ENCODE measurements around the gene IL1R2. TPM values are rescaled to one million over a fixed set of nuclear protein-coding genes. Genes with fewer than 3 reads are reported as not detected.

Gene IL1R2
- polyA plus RNA-seq, 2 of the 4 experiments (the other 2 are of a cell fraction) = 0.83 to 1.7 TPM

GRCh38 chr2:102024410-102024809 lies 32.6 kb downstream of the IL1R2 start:
- FAIRE-seq (no peak), ATAC-seq (no peak), DNase-seq (ENCODE audit: low read depth in 1 of 2, low spot score in 1 of 2) (no peak)
- peaks cover 52% of the 10 kb centered on the region for H3K4me1 ChIP-seq
- POLR2A ChIA-PET = no interaction called here
- CTCF ChIA-PET = interaction anchor here (3.2 kb wide), 1 partner anchor 80 kb away, joined by 10 read pairs; no protein-coding TSS in a partner anchor
- no peak overlapping the region for H3K4me3 ChIP-seq
- peak overlapping the region; percentile 60 to 71 for H3K27ac ChIP-seq
- no peak for TF ChIP-seq GATA3 (IDR thresholded peaks at IDR 0.05; ENCODE audit: borderline replicate concordance)
- TF ChIP-seq, protein P1, sequence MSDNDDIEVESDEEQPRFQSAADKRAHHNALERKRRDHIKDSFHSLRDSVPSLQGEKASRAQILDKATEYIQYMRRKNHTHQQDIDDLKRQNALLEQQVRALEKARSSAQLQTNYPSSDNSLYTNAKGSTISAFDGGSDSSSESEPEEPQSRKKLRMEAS (IDR thresholded peaks at IDR 0.05) = no peak
- no peak for TF ChIP-seq HOXB13 (CRISPR knock-in tag; IDR thresholded peaks at IDR 0.05; ENCODE audit: low read depth)
- TF ChIP-seq, protein P2, sequence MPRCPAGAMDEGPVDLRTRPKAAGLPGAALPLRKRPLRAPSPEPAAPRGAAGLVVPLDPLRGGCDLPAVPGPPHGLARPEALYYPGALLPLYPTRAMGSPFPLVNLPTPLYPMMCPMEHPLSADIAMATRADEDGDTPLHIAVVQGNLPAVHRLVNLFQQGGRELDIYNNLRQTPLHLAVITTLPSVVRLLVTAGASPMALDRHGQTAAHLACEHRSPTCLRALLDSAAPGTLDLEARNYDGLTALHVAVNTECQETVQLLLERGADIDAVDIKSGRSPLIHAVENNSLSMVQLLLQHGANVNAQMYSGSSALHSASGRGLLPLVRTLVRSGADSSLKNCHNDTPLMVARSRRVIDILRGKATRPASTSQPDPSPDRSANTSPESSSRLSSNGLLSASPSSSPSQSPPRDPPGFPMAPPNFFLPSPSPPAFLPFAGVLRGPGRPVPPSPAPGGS (IDR thresholded peaks at IDR 0.05) = no peak
- 92% methylated on average over 12 of the region's 12 CpGs for WGBS (ENCODE audit: missing lambda C conversion rate)
- H3K9me3 ChIP-seq = no peaks in the 10 kb centered on the region
- peak overlapping the region; percentile 55; the same call in 1 of the 3 replicates for H3K4me2 ChIP-seq

DNA sequence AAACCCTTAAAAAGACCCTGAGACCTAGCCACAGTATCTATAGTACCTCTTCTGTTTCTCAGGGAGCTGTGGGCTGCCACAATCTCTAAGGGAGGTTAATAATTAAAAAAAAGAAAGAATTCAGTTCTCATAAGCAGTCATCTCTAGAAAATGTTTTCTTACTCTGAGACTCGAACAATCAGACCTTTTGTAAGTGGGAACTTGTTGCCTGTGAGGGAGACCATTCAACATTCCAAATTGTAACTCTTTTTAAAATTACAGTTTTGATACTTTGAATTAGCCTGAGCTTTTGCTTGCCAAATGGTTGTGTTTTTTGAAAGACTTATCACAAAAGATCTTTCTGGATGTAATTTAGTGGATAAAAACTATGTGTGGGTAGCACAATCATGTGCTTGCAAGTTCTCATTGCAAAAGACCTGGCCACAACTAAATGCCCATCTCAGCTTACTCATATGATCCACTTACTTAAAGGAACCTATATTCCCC lies 33.3 kb downstream of the IL1R2 start:
- 22% methylated on average over 1 of the region's 1 CpG for WGBS (ENCODE audit: missing lambda C conversion rate)
- POLR2A ChIA-PET = no interaction called here
- H3K4me1 ChIP-seq = peaks cover 52% of the 10 kb centered on the region
- H3K27ac ChIP-seq = peak overlapping the region; percentile 60 to 80
- FAIRE-seq (no peak), ATAC-seq (no peak), DNase-seq (ENCODE audit: low read depth in 1 of 2, low spot score in 1 of 2) (no peak)
- CTCF ChIA-PET = interaction anchor here (0.6 to 3.2 kb wide), 3 partner anchors 79 to 110 kb away, joined by 3 to 10 read pairs (median 3); no protein-coding TSS in a partner anchor
- no peaks in the 10 kb centered on the region for H3K9me3 ChIP-seq
- TF ChIP-seq MAFK (IDR thresholded peaks at IDR 0.05; ENCODE audit: partially characterized antibody) = no peak
- H3K4me2 ChIP-seq = peak overlapping the region; percentile 55
- H3K4me3 ChIP-seq = no peak overlapping the region

GRCh38 chr2:102025583-102026267 lies 34.0 kb downstream of the IL1R2 start:
- 83% methylated on average over 6 of the region's 6 CpGs for WGBS (ENCODE audit: missing lambda C conversion rate)
- no peak for DNase-seq (ENCODE audit: low read depth in 1 of 2, low spot score in 1 of 2)
- no peak for ATAC-seq
- no peak overlapping the region for H3K4me3 ChIP-seq
- H3K27ac ChIP-seq = peak overlapping the region; percentile 60 to 80
- POLR2A ChIA-PET = no interaction called here
- H3K4me2 ChIP-seq = no peak overlapping the region; the same call in 2 of the 3 replicates
- no peaks in the 10 kb centered on the region for H3K9me3 ChIP-seq
- TF ChIP-seq HDAC2 (IDR thresholded peaks at IDR 0.05) = no peak
- TF ChIP-seq RFX5 (IDR thresholded peaks at IDR 0.05) = no peak
- no peak for TF ChIP-seq HEYL (CRISPR knock-in tag; IDR thresholded peaks at IDR 0.05)
- TF ChIP-seq CBX8 (IDR thresholded peaks at IDR 0.05) = no peak
- no peak for TF ChIP-seq SMC3 (IDR thresholded peaks at IDR 0.05)
- TF ChIP-seq FOSL2 (IDR thresholded peaks at IDR 0.05) = no peak
- no peak for TF ChIP-seq FOSL2 (CRISPR knock-in tag; IDR thresholded peaks at IDR 0.05)
- TF ChIP-seq BHLHE40 (IDR thresholded peaks at IDR 0.05; ENCODE audit: low read depth, low read length) = no peak
- no peak for TF ChIP-seq ZFP36 (IDR thresholded peaks at IDR 0.05; ENCODE audit: borderline replicate concordance, partially characterized antibody)
- TF ChIP-seq NR3C1 (IDR thresholded peaks at IDR 0.05) = no peak
- no peak for TF ChIP-seq HOXB5 (CRISPR knock-in tag; IDR thresholded peaks at IDR 0.05)
- TF ChIP-seq HOXB13 (CRISPR knock-in tag; IDR thresholded peaks at IDR 0.05; ENCODE audit: low read depth) = no peak
- no peak for TF ChIP-seq KDM1A (IDR thresholded peaks at IDR 0.05; ENCODE audit: low read depth)
- CTCF ChIA-PET = interaction anchor here (1.1 to 3.2 kb wide), 4 partner anchors 13 to 99 kb away, joined by 3 to 10 read pairs (median 3); no protein-coding TSS in a partner anchor
- no peak for FAIRE-seq
- peaks cover 47% of the 10 kb centered on the region for H3K4me1 ChIP-seq

DNA sequence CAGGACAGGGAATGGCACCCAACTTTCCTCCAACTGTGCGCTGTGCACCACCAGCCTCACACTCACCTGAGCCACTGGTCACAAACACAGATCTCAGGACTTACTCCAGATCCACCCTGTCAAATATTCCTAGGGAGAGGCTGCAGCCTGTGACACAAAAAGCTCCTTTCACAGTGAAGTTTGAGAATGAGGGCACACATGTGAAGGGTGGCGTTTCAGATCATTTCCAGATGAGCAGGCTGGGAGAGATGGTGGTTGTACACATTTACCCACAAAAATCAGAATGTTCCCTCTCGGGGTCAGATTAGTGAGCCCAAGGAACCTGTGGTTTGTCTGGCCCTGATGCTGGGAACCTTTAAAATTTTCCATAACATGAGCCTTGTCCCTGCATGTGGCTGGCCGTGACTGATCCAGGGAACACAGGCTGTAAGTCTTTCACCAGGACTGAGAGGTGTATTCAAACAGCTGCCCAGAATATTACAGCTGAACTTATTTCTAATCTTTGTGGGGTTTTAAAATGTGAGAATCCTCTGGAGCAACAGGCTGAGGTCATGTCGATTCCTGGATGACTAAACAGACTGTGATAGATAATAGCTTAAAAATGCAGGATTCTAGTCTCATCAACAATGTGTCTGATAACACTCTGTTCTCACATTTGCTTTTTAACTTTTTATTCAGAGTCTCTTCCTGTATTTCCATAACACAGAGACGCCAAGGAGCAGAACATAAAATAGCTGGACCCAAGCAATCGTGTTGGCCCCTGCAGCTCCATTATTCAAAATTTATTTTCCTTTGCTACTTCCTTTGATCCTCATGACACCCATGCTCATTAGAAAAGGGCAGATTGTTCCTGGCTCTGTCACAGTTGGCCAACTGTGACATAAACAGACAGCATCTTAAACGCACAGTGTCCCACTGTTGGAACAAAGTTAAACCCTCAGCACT lies 35.5 kb downstream of the IL1R2 start:
- FAIRE-seq (no peak), DNase-seq (ENCODE audit: low read depth in 1 of 2, low spot score in 1 of 2) (no peak), ATAC-seq (peak; percentile 37 to 64)
- WGBS (ENCODE audit: missing lambda C conversion rate) = 57% methylated on average over 8 of the region's 8 CpGs
- Histone ChIP-seq H3K4me1 (peaks cover 37% of the 10 kb centered on the region), H3K9me3 (no peaks in the 10 kb centered on the region), H3K27ac (peak overlapping the region; percentile 71 to 80), H3K4me3 (no peak overlapping the region), H3K4me2 (peak overlapping the region; percentile 49)
- POLR2A ChIA-PET = interaction anchor here (1.4 kb wide), 1 partner anchor 37 kb away, joined by 5 read pairs; no protein-coding TSS in a partner anchor
- CTCF ChIA-PET = interaction anchor here (0.8 to 3.2 kb wide), 9 partner anchors 10 to 146 kb away, joined by 3 to 10 read pairs (median 4); no protein-coding TSS in a partner anchor
- TF ChIP-seq MAZ (IDR thresholded peaks at IDR 0.05; ENCODE audit: borderline replicate concordance, low read depth, low read length) = no peak
- no peak for TF ChIP-seq ATOH8 (CRISPR knock-in tag; IDR thresholded peaks at IDR 0.05; ENCODE audit: low read depth)
- TF ChIP-seq HMGXB4 (CRISPR knock-in tag; IDR thresholded peaks at IDR 0.05; ENCODE audit: borderline replicate concordance) = no peak
- TF ChIP-seq RFX5 (IDR thresholded peaks at IDR 0.05) = no peak
